Measurements from ENCODE around the gene STAT5B.

- TF ChIP-seq NFE2L1 (CRISPR knock-in tag; IDR thresholded peaks at IDR 0.05) (no peak), ATF1 (CRISPR knock-in tag; IDR thresholded peaks at IDR 0.05) (no peak), CTCF (IDR thresholded peaks at IDR 0.05) (no peak), FOXK1 (CRISPR knock-in tag; IDR thresholded peaks at IDR 0.05) (no peak), SP1 (CRISPR knock-in tag; conservative IDR thresholded peaks at IDR 0.05) (no peak), FOXJ3 (CRISPR knock-in tag; IDR thresholded peaks at IDR 0.05; ENCODE audit: borderline replicate concordance) (no peak), NR3C1 (CRISPR knock-in tag; conservative IDR thresholded peaks at IDR 0.05; ENCODE audit: low read depth) (no peak), ZNF138 (CRISPR knock-in tag; conservative IDR thresholded peaks at IDR 0.05) (no peak), USF1 (CRISPR knock-in tag; IDR thresholded peaks at IDR 0.05) (no peak), ATF3 (CRISPR knock-in tag; conservative IDR thresholded peaks at IDR 0.05) (no peak)
- TF ChIP-seq, protein P1, sequence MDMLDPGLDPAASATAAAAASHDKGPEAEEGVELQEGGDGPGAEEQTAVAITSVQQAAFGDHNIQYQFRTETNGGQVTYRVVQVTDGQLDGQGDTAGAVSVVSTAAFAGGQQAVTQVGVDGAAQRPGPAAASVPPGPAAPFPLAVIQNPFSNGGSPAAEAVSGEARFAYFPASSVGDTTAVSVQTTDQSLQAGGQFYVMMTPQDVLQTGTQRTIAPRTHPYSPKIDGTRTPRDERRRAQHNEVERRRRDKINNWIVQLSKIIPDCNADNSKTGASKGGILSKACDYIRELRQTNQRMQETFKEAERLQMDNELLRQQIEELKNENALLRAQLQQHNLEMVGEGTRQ (CRISPR knock-in tag; IDR thresholded peaks at IDR 0.05): no peak
- TF ChIP-seq, protein P2, sequence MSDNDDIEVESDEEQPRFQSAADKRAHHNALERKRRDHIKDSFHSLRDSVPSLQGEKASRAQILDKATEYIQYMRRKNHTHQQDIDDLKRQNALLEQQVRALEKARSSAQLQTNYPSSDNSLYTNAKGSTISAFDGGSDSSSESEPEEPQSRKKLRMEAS (CRISPR knock-in tag; IDR thresholded peaks at IDR 0.05): no peak
These were observed 37.2 kb upstream of the STAT5B start for GRCh38 chr17:42313389-42313772.
